HFF-Myc (cell line): ENCODE measurements around the gene PARD3.
"Not testable (repeated sequence)": the region's sequence is repeated elsewhere in the genome, so short reads cannot be mapped to it uniquely, and the experiment has no call there.

Source experiments
- DNase-seq: peaks from one replicate; pipeline ENCODE4 v3.0.0-alpha.2; 2011; ENCODE audit warnings: low read depth; ENCODE audit errors: extremely low read depth
- H3K4me3 ChIP-seq: replicated peaks from 2 replicates; pipeline ENCODE4 v1.5.1; 2011; ENCODE audit warnings: low read depth, mild to moderate bottlenecking, control low read depth, low read length
- CTCF ChIP-seq: IDR thresholded peaks from 2 replicates; pipeline ENCODE4 v1.5.1; 2012; ENCODE audit warnings: mild to moderate bottlenecking, low read depth, low read length, control low read depth; ENCODE audit errors: missing control alignments

The PARD3 gene

DNA sequence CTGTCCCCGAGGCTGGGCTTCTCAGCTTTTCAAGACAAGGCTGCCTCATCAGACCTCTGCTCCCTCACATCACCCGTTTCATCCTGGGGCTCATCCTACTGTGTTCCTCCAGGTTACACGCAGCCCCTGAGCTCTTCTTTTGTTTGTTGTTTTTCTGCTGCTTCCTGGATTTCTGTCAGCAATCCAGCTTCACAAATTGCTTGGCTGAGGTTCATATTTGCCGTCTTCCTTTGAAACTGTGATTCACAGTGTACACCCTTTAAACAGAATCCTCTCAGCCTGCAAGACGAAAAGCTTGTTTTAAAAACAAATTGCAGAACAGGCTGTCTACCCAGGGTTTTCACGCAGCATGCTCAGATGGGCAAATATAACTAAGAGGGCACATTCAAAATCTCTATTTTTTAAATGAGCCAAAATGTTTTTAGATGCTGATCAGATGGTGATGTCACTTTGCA lies 39.1 kb upstream of the PARD3 start:
- DNase-seq = peak; percentile 31
- H3K4me3 ChIP-seq = no peak overlapping the region
- no peak for TF ChIP-seq CTCF

DNA sequence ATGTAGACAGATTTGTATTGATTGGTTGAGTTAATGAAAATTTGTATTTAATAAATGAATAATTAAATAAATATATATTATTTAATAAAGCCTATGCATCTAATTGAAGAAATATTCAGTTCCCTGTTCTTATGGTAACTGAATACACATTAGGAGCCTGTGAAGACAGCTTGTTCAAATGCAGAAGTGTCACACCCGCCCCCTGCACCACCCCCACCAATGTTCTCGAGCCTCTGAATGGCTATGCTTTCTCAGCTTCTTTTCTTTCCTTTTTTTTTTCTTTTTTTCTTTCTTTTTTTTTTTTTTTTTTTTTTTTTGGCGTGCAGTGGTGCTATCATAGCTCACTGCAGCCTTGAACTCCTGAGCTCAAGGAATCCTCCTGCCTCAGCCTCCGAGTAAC lies 38.3 kb upstream of the PARD3 start:
- DNase-seq = no peak
- H3K4me3 ChIP-seq = no peak overlapping the region
- TF ChIP-seq CTCF = no peak

- TF ChIP-seq CTCF = no peak
Observed at GRCh38 chr10:34850558-34850957, 35.5 kb upstream of the PARD3 start.

GRCh38 chr10:34850036-34850435 lies 34.9 kb upstream of the PARD3 start:
- DNase-seq = no peak
- no peak overlapping the region for H3K4me3 ChIP-seq
- TF ChIP-seq CTCF = no peak

More at GRCh38 chr10:34850558-34850957, 35.5 kb upstream of the PARD3 start:
- DNase-seq = no peak
- no peak overlapping the region for H3K4me3 ChIP-seq

- no peak for DNase-seq
- no peak for TF ChIP-seq CTCF
- no peak overlapping the region for H3K4me3 ChIP-seq
Observed at GRCh38 chr10:34845070-34845469, 30.0 kb upstream of the PARD3 start.

DNA sequence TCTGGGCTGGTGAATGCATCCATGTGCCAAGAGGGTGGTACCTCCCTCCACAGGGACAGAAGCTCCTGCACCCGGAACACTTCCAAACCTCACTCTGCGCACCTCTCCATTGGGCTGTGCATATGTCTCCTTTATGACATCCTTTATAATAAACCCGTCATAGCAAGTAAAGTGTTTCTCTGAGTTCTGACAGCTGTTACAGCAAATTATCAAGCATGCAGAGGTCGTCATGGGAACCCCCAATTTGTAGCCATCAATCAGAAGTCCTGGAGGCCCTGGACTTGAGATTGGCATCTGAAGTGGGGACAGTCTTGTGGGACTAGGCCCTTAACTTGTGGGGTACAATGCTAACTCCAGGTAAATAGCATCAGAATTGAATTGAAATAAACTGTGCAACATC lies 29.4 kb upstream of the PARD3 start:
- no peak overlapping the region for H3K4me3 ChIP-seq
- no peak for DNase-seq
- no peak for TF ChIP-seq CTCF

- not testable (repeated sequence) for H3K4me3 ChIP-seq, DNase-seq
Observed at GRCh38 chr10:34843470-34843869, 28.4 kb upstream of the PARD3 start.
